GM23338 (cell line): Measurements from ENCODE around the gene STAT5B. TPM values are rescaled to one million over a fixed set of nuclear protein-coding genes. Genes with fewer than 3 reads are reported as not detected.

ENCODE experiments used
- ATAC-seq: fragments of 200-7000 bp; cut with Tn5 transposase; 3 replicates; pipeline ENCODE4 v1.9.1; 2020
- DNase-seq: peaks from one replicate; pipeline ENCODE4 v3.0.0-alpha.2; 2015; ENCODE audit warnings: low spot score
- H2AFZ ChIP-seq: fragments of 200-600 bp; sonication (generic); 2 replicates; pipeline ENCODE4 v1.8.0; 2016; ENCODE audit warnings: antibody characterized with exemption, mild to moderate bottlenecking, moderate library complexity
- H3F3A ChIP-seq: fragments of 200-600 bp; sonication (generic); replicated peaks from 2 replicates; pipeline ENCODE4 v1.8.0; 2017; ENCODE audit warnings: antibody characterized with exemption, mixed run types, low read depth
- H3K27ac ChIP-seq: fragments of 200-600 bp; sonication (generic); 2 replicates; pipeline ENCODE4 v1.6.1; 2016; ENCODE audit warnings: low read depth
- H3K27me3 ChIP-seq: fragments of 200-600 bp; sonication (generic); 2 replicates; pipeline ENCODE4 v1.8.0; 2016; ENCODE audit warnings: mild to moderate bottlenecking, mixed run types, moderate library complexity; ENCODE audit not compliant: insufficient read depth
- H3K36me3 ChIP-seq: fragments of 200-600 bp; sonication (generic); 2 replicates; pipeline ENCODE4 v1.8.0; 2016; ENCODE audit warnings: mild to moderate bottlenecking; ENCODE audit not compliant: insufficient read depth
- H3K4me1 ChIP-seq: fragments of 200-600 bp; sonication (generic); 2 replicates; pipeline ENCODE4 v1.8.0; 2016; ENCODE audit warnings: mild to moderate bottlenecking, moderate library complexity; ENCODE audit not compliant: insufficient read depth
- H3K4me2 ChIP-seq: fragments of 200-600 bp; sonication (generic); 2 replicates; pipeline ENCODE4 v1.7.1; 2017; ENCODE audit warnings: mixed run types
- H3K4me3 ChIP-seq: fragments of 200-600 bp; sonication (generic); 2 replicates; pipeline ENCODE4 v1.6.1; 2016; ENCODE audit warnings: mixed run types
- H3K79me2 ChIP-seq: fragments of 200-600 bp; sonication (generic); replicated peaks from 2 replicates; pipeline ENCODE4 v1.8.0; 2017; ENCODE audit warnings: mild to moderate bottlenecking; ENCODE audit not compliant: insufficient read depth
- H3K9me2 ChIP-seq: fragments of 200-600 bp; sonication (generic); 2 replicates; pipeline ENCODE4 v1.8.0; 2017; ENCODE audit not compliant: insufficient read depth
- H4K20me1 ChIP-seq: fragments of 200-600 bp; sonication (generic); replicated peaks from 2 replicates; pipeline ENCODE4 v1.8.0; 2017; ENCODE audit warnings: mild to moderate bottlenecking; ENCODE audit not compliant: insufficient read depth
- H3K27ac Mint-ChIP-seq: 2 replicates; pipeline ENCODE4 v1.8.0; 2020; ENCODE audit warnings: inconsistent platforms, mild to moderate bottlenecking, moderate library complexity, mixed read lengths
- H3K27me3 Mint-ChIP-seq: 3 replicates; pipeline ENCODE4 v1.8.0; 2022; ENCODE audit warnings: low read depth, mild to moderate bottlenecking, moderate library complexity, mixed read lengths, inconsistent platforms; ENCODE audit not compliant: insufficient read depth, poor library complexity
- H3K36me3 Mint-ChIP-seq: 3 replicates; pipeline ENCODE4 v1.8.0; 2021; ENCODE audit warnings: low read depth, mild to moderate bottlenecking, inconsistent platforms, moderate library complexity, mixed read lengths
- H3K4me1 Mint-ChIP-seq: 3 replicates; pipeline ENCODE4 v1.8.0; 2020; ENCODE audit warnings: mild to moderate bottlenecking, inconsistent platforms, mixed read lengths
- H3K4me3 Mint-ChIP-seq: 3 replicates; pipeline ENCODE4 v1.8.0; 2021; ENCODE audit warnings: moderate library complexity, mild to moderate bottlenecking, inconsistent platforms, mixed read lengths
- H3K9me3 Mint-ChIP-seq: 3 replicates; pipeline ENCODE4 v1.8.0; 2020; ENCODE audit warnings: moderate library complexity, mild to moderate bottlenecking, inconsistent platforms, mixed read lengths
- CREB1 ChIP-seq: fragments of 250-450 bp; sonication (Bioruptor Pico); IDR thresholded peaks from 2 replicates; pipeline ENCODE4 v1.5.0; 2020; ENCODE audit warnings: low read depth, mild to moderate bottlenecking, moderate library complexity
- CTCF ChIP-seq, 2 experiments: fragments of 200-600 bp in 1 of 2; sonication (generic) in 1 of 2; conservative IDR thresholded peaks; 2 replicates each; pipeline versions ENCODE4 v1.5.1 to v1.6.1; 2016 to 2017; ENCODE audit warnings: antibody characterized with exemption in 2 of 2, low read depth in 2 of 2, mild to moderate bottlenecking in 2 of 2, moderate library complexity in 1 of 2
- ETS1 ChIP-seq: IDR thresholded peaks from 2 replicates; pipeline ENCODE4 v1.6.1; 2016; ENCODE audit warnings: antibody characterized with exemption
- EZH2 ChIP-seq: fragments of 200-600 bp; sonication (generic); IDR thresholded peaks from one replicate; pipeline ENCODE4 v1.8.0; 2017; ENCODE audit warnings: antibody characterized with exemption, mild to moderate bottlenecking, low read depth; ENCODE audit not compliant: unreplicated experiment
- EZH2phosphoT487 ChIP-seq: fragments of 200-600 bp; sonication (generic); IDR thresholded peaks from one replicate; pipeline ENCODE4 v1.8.1; 2018; ENCODE audit warnings: antibody characterized with exemption; ENCODE audit not compliant: unreplicated experiment
- JUNB ChIP-seq: IDR thresholded peaks from one replicate; pipeline ENCODE4 v1.6.1; 2016; ENCODE audit warnings: antibody characterized with exemption; ENCODE audit not compliant: unreplicated experiment
- NANOG ChIP-seq: IDR thresholded peaks from 2 replicates; pipeline ENCODE4 v1.6.1; 2016; ENCODE audit warnings: antibody characterized with exemption, borderline replicate concordance
- POLR2AphosphoS5 ChIP-seq: IDR thresholded peaks from 2 replicates; pipeline ENCODE4 v1.6.1; 2016; ENCODE audit warnings: antibody characterized with exemption, low read depth
- REST ChIP-seq: IDR thresholded peaks from one replicate; pipeline ENCODE4 v1.6.1; 2018; ENCODE audit warnings: antibody characterized with exemption; ENCODE audit not compliant: unreplicated experiment
- STAT1 ChIP-seq: IDR thresholded peaks from one replicate; pipeline ENCODE4 v1.6.1; 2016; ENCODE audit warnings: antibody characterized with exemption; ENCODE audit not compliant: unreplicated experiment
- ZNF114 ChIP-seq: fragments of 250-450 bp; sonication (Bioruptor Pico); IDR thresholded peaks from 2 replicates; pipeline ENCODE4 v1.5.0; 2020; ENCODE audit warnings: mild to moderate bottlenecking, moderate library complexity
- ZNF331 ChIP-seq: fragments of 250-450 bp; sonication (Bioruptor Pico); IDR thresholded peaks from 2 replicates; pipeline ENCODE4 v1.5.0; 2020; ENCODE audit warnings: low read depth, mild to moderate bottlenecking, moderate library complexity
- ZNF462 ChIP-seq: fragments of 250-450 bp; sonication (Bioruptor Pico); IDR thresholded peaks from 2 replicates; pipeline ENCODE4 v1.5.0; 2020; ENCODE audit warnings: mild to moderate bottlenecking, moderate library complexity
- polyA plus RNA-seq: library from polyadenylated mRNA; unstranded; fragments of >200 nt; fragmentation: Nextera tagmentation; extraction: Ambion mirVana; gene quantifications from 2 replicates; pipeline ENCODE4 v1.2.1, GENCODE V29; 2016
- total RNA-seq: library from RNA; depleted of rRNA; stranded (reverse); fragments of >200 nt; shearing (Covaris generic); gene quantifications from 2 replicates; pipeline ENCODE4 v1.2.3, GENCODE V29; 2014

Gene STAT5B
- total and polyA plus RNA-seq, 2 experiments from 2014 or later, result 13.9 to 60.5 TPM

GRCh38 chr17:42275527-42276358 lies 448 bp downstream of the STAT5B start:
- peaks cover 45% of the 10 kb centered on the region for H3K4me1 Mint-ChIP-seq
- H3K36me3 Mint-ChIP-seq, result no peaks in the 10 kb centered on the region
- H3K4me2 ChIP-seq, result peak overlapping the region; percentile 98
- ATAC-seq (peak; percentile 48), DNase-seq (peak; percentile 58)
- peak overlapping the region; percentile 87 for H2AFZ ChIP-seq
- H3K4me3 ChIP-seq, result peak overlapping the region; percentile 87
- peak overlapping the region; percentile 87 for H3K4me3 Mint-ChIP-seq
- TF ChIP-seq ZNF331 (CRISPR knock-in tag) (no peak; the same call in 1 of the 2 replicates), REST (no peak), EZH2phosphoT487 (no peak), JUNB (no peak), CREB1 (CRISPR knock-in tag) (no peak), ETS1 (no peak), STAT1 (no peak), ZNF462 (CRISPR knock-in tag) (no peak), ZNF114 (CRISPR knock-in tag) (no peak), NANOG (no peak), EZH2 (no peak), POLR2AphosphoS5 (no peak; the same call in 1 of the 2 replicates), CTCF (conservative IDR thresholded peaks at IDR 0.05; ENCODE audit: low read depth in 2 of 2) (no peak)
- H3K9me2 ChIP-seq, result no peaks in the 10 kb centered on the region
- H3K27me3 ChIP-seq, result peaks cover 11% of the 10 kb centered on the region
- peak overlapping the region; percentile 76 for H3K27ac Mint-ChIP-seq
- H3K27ac ChIP-seq, result peak overlapping the region; percentile 46
- peaks cover 51% of the 10 kb centered on the region for H3K4me1 ChIP-seq
- no peaks in the 10 kb centered on the region for H3K36me3 ChIP-seq
- H3K27me3 Mint-ChIP-seq, result peaks cover 12% of the 10 kb centered on the region
- peaks cover 46% of the 10 kb centered on the region for H3K79me2 ChIP-seq
- peaks cover 12% of the 10 kb centered on the region; the same call in 1 of the 2 replicates for H3F3A ChIP-seq
- 0 out of 2 replicates have a peak, but pooled peaks cover 5% of the 10 kb centered on the region for H4K20me1 ChIP-seq
- no peaks in the 10 kb centered on the region; the same call in 2 of the 3 replicates for H3K9me3 Mint-ChIP-seq
